WERI-Rb-1 (cell line): ENCODE results near the gene CYP27C1.
"Not testable (repeated sequence)": the region's sequence is repeated elsewhere in the genome, so short reads cannot be mapped to it uniquely, and the experiment has no call there.

Source experiments
- DNase-seq: peaks from one replicate; pipeline ENCODE4 v3.0.0-alpha.2; 2020
- H3K27ac ChIP-seq: fragments of 250-450 bp; sonication (Bioruptor Pico); 2 replicates; pipeline ENCODE4 v1.5.1; 2020; ENCODE audit warnings: mild to moderate bottlenecking, moderate library complexity
- H3K27me3 ChIP-seq: fragments of 250-450 bp; sonication (Bioruptor Pico); 2 replicates; pipeline ENCODE4 v1.5.1; 2021; ENCODE audit warnings: mild to moderate bottlenecking, low read depth, moderate library complexity; ENCODE audit not compliant: insufficient read depth, severe bottlenecking
- H3K36me3 ChIP-seq: fragments of 250-450 bp; sonication (Bioruptor Pico); 2 replicates; pipeline ENCODE4 v1.5.1; 2020; ENCODE audit warnings: mild to moderate bottlenecking, moderate library complexity
- H3K4me3 ChIP-seq: 2 replicates; pipeline ENCODE4 v1.5.1; 2011; ENCODE audit warnings: low read depth, mild to moderate bottlenecking, control low read depth, low read length
- H3K9me3 ChIP-seq: fragments of 250-450 bp; sonication (Bioruptor Pico); 2 replicates; pipeline ENCODE4 v1.5.1; 2021; ENCODE audit warnings: mild to moderate bottlenecking, moderate library complexity; ENCODE audit not compliant: severe bottlenecking
- CTCF ChIP-seq: IDR thresholded peaks from 2 replicates; pipeline ENCODE4 v1.5.1; 2011; ENCODE audit warnings: low read depth, mild to moderate bottlenecking, control low read depth, inconsistent platforms, low read length

The CYP27C1 gene

GRCh38 chr2:127255721-127256120, 35.6 kb upstream of the CYP27C1 start:
- peaks cover 39% of the 10 kb centered on the region for H3K36me3 ChIP-seq
- no peak for TF ChIP-seq CTCF
- H3K27ac ChIP-seq: no peak overlapping the region
- DNase-seq: no peak
- no peaks in the 10 kb centered on the region for H3K9me3 ChIP-seq
- no peak overlapping the region for H3K4me3 ChIP-seq
- H3K27me3 ChIP-seq: no peaks in the 10 kb centered on the region

DNA sequence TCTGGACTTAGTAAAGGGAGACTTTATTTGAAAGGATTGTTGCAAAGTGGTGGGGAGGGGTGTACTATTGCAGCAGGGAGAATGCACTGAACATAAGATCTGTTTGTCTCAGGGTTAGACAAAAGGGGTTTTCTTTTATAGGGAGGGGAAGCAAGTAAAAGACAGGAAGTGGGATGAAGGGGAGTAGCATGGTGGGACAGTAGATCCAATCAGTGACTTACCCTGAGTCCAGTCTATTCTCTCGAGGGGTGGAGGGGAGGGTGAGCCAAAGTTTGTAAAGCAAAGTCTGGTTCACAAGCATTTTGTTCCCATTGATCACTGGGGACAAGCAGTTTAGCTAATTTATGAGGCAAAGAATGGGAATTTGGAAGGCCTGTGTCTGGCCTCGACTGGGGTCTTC, 35.0 kb upstream of the CYP27C1 start:
- no peak overlapping the region for H3K27ac ChIP-seq
- peaks cover 34% of the 10 kb centered on the region for H3K36me3 ChIP-seq
- no peak for DNase-seq
- H3K27me3 ChIP-seq: no peaks in the 10 kb centered on the region
- no peak overlapping the region for H3K4me3 ChIP-seq
- no peak for TF ChIP-seq CTCF
- H3K9me3 ChIP-seq: no peaks in the 10 kb centered on the region

DNA sequence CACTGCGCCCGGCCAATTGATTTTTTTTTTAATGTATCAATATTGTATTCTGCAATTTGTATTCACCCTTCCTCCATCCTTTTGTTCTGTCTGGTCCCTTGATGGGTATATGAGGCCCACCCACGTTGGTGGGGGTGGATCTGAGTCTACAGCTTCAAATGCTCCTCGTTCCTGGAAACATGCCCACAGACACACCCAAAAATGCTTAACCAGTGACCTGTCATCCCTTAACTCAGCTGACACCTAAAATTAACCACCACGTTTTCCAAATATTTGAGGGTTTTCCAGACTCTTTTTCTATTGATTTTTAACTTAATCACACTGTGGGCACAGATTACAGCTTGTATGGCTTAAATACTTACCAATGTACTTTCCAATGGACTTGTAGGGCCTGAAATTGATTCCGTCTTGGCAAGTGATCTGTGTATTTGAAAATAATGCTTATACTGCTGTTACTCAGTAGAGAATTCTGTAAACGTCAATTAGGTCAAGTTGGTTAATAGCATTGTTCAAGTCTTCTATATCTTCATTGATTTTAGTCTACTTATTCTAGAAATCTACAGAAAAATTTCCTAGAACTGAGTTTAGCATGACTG, 34.4 kb upstream of the CYP27C1 start:
- no peak for DNase-seq
- TF ChIP-seq CTCF: no peak
- no peaks in the 10 kb centered on the region for H3K27me3 ChIP-seq
- H3K9me3 ChIP-seq: no peaks in the 10 kb centered on the region
- no peak overlapping the region for H3K4me3 ChIP-seq
- no peak overlapping the region for H3K27ac ChIP-seq
- peaks cover 27% of the 10 kb centered on the region for H3K36me3 ChIP-seq

- H3K27ac ChIP-seq, H3K4me3 ChIP-seq, H3K36me3 ChIP-seq, H3K27me3 ChIP-seq, DNase-seq: not testable (repeated sequence)
- peaks cover 12% of the 10 kb centered on the region for H3K9me3 ChIP-seq
These were observed 21.1 kb upstream of the CYP27C1 start for GRCh38 chr2:127241184-127241583.

DNA sequence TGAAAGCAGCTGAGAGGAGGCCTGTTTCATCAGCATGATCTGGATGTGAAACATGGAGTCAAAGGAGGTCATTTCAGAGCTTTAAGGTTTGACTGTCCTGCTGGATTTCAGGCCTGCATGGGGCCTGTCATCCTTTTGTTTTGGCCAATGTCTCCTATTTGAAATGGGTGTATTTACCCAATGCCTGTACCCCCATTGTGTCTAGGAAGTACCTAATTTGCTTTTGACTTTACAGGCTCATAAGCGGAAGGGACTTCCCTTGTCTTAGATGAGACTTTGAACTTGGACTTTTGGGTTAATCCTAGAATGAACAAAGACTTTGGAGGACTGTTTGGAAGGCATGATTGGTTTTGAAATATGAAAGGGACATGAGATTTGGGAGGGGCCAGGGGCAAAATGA, 19.3 kb upstream of the CYP27C1 start:
- Histone ChIP-seq H3K27ac (no peak overlapping the region), H3K4me3 (no peak overlapping the region), H3K27me3 (no peaks in the 10 kb centered on the region), H3K36me3 (no peaks in the 10 kb centered on the region), H3K9me3 (peaks cover 12% of the 10 kb centered on the region)
- no peak for TF ChIP-seq CTCF
- no peak for DNase-seq

- H3K36me3 ChIP-seq, H3K4me3 ChIP-seq, DNase-seq, H3K27ac ChIP-seq, H3K27me3 ChIP-seq: not testable (repeated sequence)
- peaks cover 12% of the 10 kb centered on the region for H3K9me3 ChIP-seq
These were observed 17.7 kb upstream of the CYP27C1 start for GRCh38 chr2:127237768-127238167.

GRCh38 chr2:127235082-127235702, 15.1 kb upstream of the CYP27C1 start:
- no peak for DNase-seq
- H3K9me3 ChIP-seq: peaks cover 8% of the 10 kb centered on the region
- no peaks in the 10 kb centered on the region for H3K27me3 ChIP-seq
- H3K36me3 ChIP-seq: no peaks in the 10 kb centered on the region
- no peak for TF ChIP-seq CTCF
- H3K27ac ChIP-seq: peak overlapping the region; percentile 10; the same call in 1 of the 2 replicates
- H3K4me3 ChIP-seq: no peak overlapping the region
